HEK293 (cell line): Measurements from ENCODE around the gene OPCML.

Experiments used
- CTCF ChIA-PET: fragments of 350-600 bp; formaldehyde crosslinking; extraction: SDS; loops from one replicate; lab custom pipeline; 2021; ENCODE audit warnings: antibody characterized with exemption; lab: Yijun Ruan, JAX
- POLR2A ChIA-PET: fragments of 300-600 bp; formaldehyde crosslinking; extraction: SDS; loops from one replicate; lab custom pipeline; 2020; ENCODE audit warnings: antibody characterized with exemption, inconsistent platforms; lab: Yijun Ruan, JAX
- H3K27ac ChIP-seq: fragments of 200-500 bp; sonication (Bioruptor generic); 2 replicates; pipeline ENCODE4 v1.5.1; 2014; ENCODE audit warnings: low read depth, low read length, control low read depth, inconsistent platforms; ENCODE audit errors: extremely low read depth
- H3K36me3 ChIP-seq, 2 experiments: fragments of 200-500 bp in 1 of 2; sonication (Bioruptor generic) in 1 of 2; 1 replicate in 1 of 2; 2 replicates in 1 of 2; pipeline ENCODE4 v1.5.1; 2014 to 2017; ENCODE audit warnings: inconsistent platforms in 2 of 2, low read length in 2 of 2; ENCODE audit not compliant: control insufficient read depth in 2 of 2, insufficient read depth in 1 of 2
- H3K4me1 ChIP-seq: fragments of 200-500 bp; sonication (Bioruptor generic); 2 replicates; pipeline ENCODE4 v1.5.1; 2014; ENCODE audit warnings: mild to moderate bottlenecking, low read length, inconsistent platforms; ENCODE audit not compliant: control insufficient read depth, insufficient read depth
- H3K4me3 ChIP-seq: 2 replicates; pipeline ENCODE4 v1.5.1; 2011; ENCODE audit warnings: low read depth, mild to moderate bottlenecking, control low read depth, low read length, moderate library complexity
- H3K9me3 ChIP-seq: fragments of 200-500 bp; sonication (Bioruptor generic); 2 replicates; pipeline ENCODE4 v1.5.1; 2014; ENCODE audit warnings: low read depth, low read length, inconsistent platforms; ENCODE audit not compliant: control insufficient read depth, insufficient read depth
- AEBP2 ChIP-seq: fragments of 450-650 bp; formaldehyde crosslinking; IDR thresholded peaks from 2 replicates; pipeline ENCODE4 v1.5.1; 2016; ENCODE audit warnings: missing biosample characterization, missing genetic modification characterization, borderline replicate concordance
- KLF7 ChIP-seq: fragments of 450-650 bp; formaldehyde crosslinking; IDR thresholded peaks from 2 replicates; pipeline ENCODE4 v1.5.1; 2016; ENCODE audit warnings: missing biosample characterization, missing genetic modification characterization, borderline replicate concordance
- SP7 ChIP-seq: fragments of 450-650 bp; formaldehyde crosslinking; IDR thresholded peaks from 2 replicates; pipeline ENCODE4 v1.5.1; 2016; ENCODE audit warnings: missing biosample characterization, missing genetic modification characterization
- ZBTB10 ChIP-seq: fragments of 450-650 bp; formaldehyde crosslinking; IDR thresholded peaks from 2 replicates; pipeline ENCODE4 v1.5.1; 2016; ENCODE audit warnings: missing biosample characterization, missing genetic modification characterization
- ZBTB20 ChIP-seq: fragments of 450-650 bp; formaldehyde crosslinking; IDR thresholded peaks from 2 replicates; pipeline ENCODE4 v1.5.1; 2016; ENCODE audit warnings: missing biosample characterization, missing genetic modification characterization
- ZBTB44 ChIP-seq: fragments of 450-650 bp; IDR thresholded peaks from 2 replicates; pipeline ENCODE4 v1.5.1; 2018; ENCODE audit warnings: missing biosample characterization, mild to moderate bottlenecking, missing genetic modification characterization
- ZBTB48 ChIP-seq: fragments of 450-650 bp; formaldehyde crosslinking; IDR thresholded peaks from 2 replicates; pipeline ENCODE4 v1.5.1; 2016; ENCODE audit warnings: missing biosample characterization, missing genetic modification characterization
- ZBTB49 ChIP-seq: fragments of 450-650 bp; formaldehyde crosslinking; IDR thresholded peaks from 2 replicates; pipeline ENCODE4 v1.5.1; 2016; ENCODE audit warnings: missing biosample characterization, missing genetic modification characterization, low read depth
- ZBTB7A ChIP-seq: fragments of 450-650 bp; formaldehyde crosslinking; IDR thresholded peaks from 2 replicates; pipeline ENCODE4 v1.5.1; 2016; ENCODE audit warnings: low read depth, missing biosample characterization, missing genetic modification characterization
- ZBTB8A ChIP-seq: fragments of 450-650 bp; formaldehyde crosslinking; IDR thresholded peaks from 2 replicates; pipeline ENCODE4 v1.5.1; 2016; ENCODE audit warnings: missing biosample characterization, missing genetic modification characterization
- ZIC2 ChIP-seq: fragments of 450-650 bp; formaldehyde crosslinking; IDR thresholded peaks from 2 replicates; pipeline ENCODE4 v1.5.1; 2016; ENCODE audit warnings: missing biosample characterization, missing genetic modification characterization
- ZNF114 ChIP-seq: fragments of 450-650 bp; formaldehyde crosslinking; IDR thresholded peaks from 2 replicates; pipeline ENCODE4 v1.5.0; 2017; ENCODE audit warnings: missing biosample characterization, missing genetic modification characterization
- ZNF121 ChIP-seq: fragments of 450-650 bp; formaldehyde crosslinking; IDR thresholded peaks from 2 replicates; pipeline ENCODE4 v1.5.1; 2016; ENCODE audit warnings: missing biosample characterization, missing genetic modification characterization
- ZNF23 ChIP-seq: fragments of 450-650 bp; formaldehyde crosslinking; IDR thresholded peaks from 2 replicates; pipeline ENCODE4 v1.5.1; 2016; ENCODE audit warnings: missing biosample characterization, missing genetic modification characterization, borderline replicate concordance
- ZNF266 ChIP-seq: fragments of 450-650 bp; formaldehyde crosslinking; IDR thresholded peaks from 2 replicates; pipeline ENCODE4 v1.5.1; 2016; ENCODE audit warnings: missing biosample characterization, missing genetic modification characterization, low read depth
- ZNF311 ChIP-seq: fragments of 450-650 bp; formaldehyde crosslinking; IDR thresholded peaks from 2 replicates; pipeline ENCODE4 v1.5.1; 2017; ENCODE audit warnings: missing biosample characterization, missing genetic modification characterization, borderline replicate concordance
- ZNF501 ChIP-seq: fragments of 450-650 bp; formaldehyde crosslinking; IDR thresholded peaks from 2 replicates; pipeline ENCODE4 v1.5.1; 2016; ENCODE audit warnings: missing biosample characterization, missing genetic modification characterization
- ZNF658 ChIP-seq: fragments of 450-650 bp; formaldehyde crosslinking; IDR thresholded peaks from 2 replicates; pipeline ENCODE4; 2016; ENCODE audit warnings: missing biosample characterization, missing genetic modification characterization

Gene OPCML

GRCh38 chr11:133390803-133391202 lies 141.5 kb downstream of the OPCML start (continued):
- no peak for TF ChIP-seq ZBTB49 (tag by site-specific recombination)

GRCh38 chr11:133388975-133389568 lies 143.2 kb downstream of the OPCML start:
- ChIA-PET POLR2A (no interaction called here), CTCF (no interaction called here)
- Histone ChIP-seq H3K27ac (no peak overlapping the region), H3K36me3 (no peaks in the 10 kb centered on the region), H3K4me1 (no peaks in the 10 kb centered on the region), H3K9me3 (no peaks in the 10 kb centered on the region), H3K4me3 (no peak overlapping the region)
- no peak for TF ChIP-seq ZBTB20 (tag by site-specific recombination)
- TF ChIP-seq ZNF658 (tag by site-specific recombination) = no peak
- TF ChIP-seq AEBP2 (tag by site-specific recombination) = no peak
- TF ChIP-seq ZNF266 (tag by site-specific recombination) = no peak
- no peak for TF ChIP-seq ZBTB49 (tag by site-specific recombination)
- TF ChIP-seq ZNF23 = no peak
- TF ChIP-seq SP7 (tag by site-specific recombination) = no peak
- TF ChIP-seq ZBTB48 (tag by site-specific recombination) = no peak
- no peak for TF ChIP-seq ZBTB10
- no peak for TF ChIP-seq ZNF121 (tag by site-specific recombination)
- TF ChIP-seq KLF7 (tag by site-specific recombination) = no peak
- no peak for TF ChIP-seq ZNF501
- no peak for TF ChIP-seq ZBTB7A (tag by site-specific recombination)
- no peak for TF ChIP-seq ZNF114
- no peak for TF ChIP-seq ZBTB44
- TF ChIP-seq ZNF311 = no peak
- no peak for TF ChIP-seq ZIC2 (tag by site-specific recombination)
- TF ChIP-seq ZBTB8A (tag by site-specific recombination) = no peak
